ENCODE measurements around the gene KLHL33. TPM values are rescaled to one million over a fixed set of nuclear protein-coding genes. Genes with fewer than 3 reads are reported as not detected.
A peak's percentile ranks its signal among the peaks of the same experiment; 100 is the strongest.

The KLHL33 gene
- total and polyA plus RNA-seq, 2 donors (not counting 3 experiments of a cell fraction or from before 2014, with no cell fraction given): not detected

DNA sequence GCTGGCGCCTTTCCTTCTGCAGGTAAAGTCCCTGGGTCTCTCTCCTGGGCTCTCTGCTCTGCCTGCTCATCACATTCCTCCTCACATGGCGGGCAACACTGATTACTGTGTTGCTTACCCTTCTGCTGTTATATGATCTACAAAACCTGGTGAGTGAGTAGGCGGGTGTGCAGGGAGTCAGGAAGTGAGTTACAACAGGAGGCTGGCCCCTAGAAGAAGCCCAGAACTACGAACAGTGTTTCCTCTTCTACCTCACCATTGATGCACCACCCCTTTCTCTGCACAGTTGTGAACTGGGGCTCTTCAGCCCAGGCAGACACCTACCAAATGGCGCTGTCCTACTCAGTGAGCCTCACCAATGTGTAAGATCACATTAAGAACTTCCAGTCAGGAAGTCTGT lies 4.9 kb upstream of the KLHL33 start:
- Histone ChIP-seq H3K4me1 (ENCODE audit: control insufficient read depth, extremely low read depth, insufficient read depth, low read length) (peaks cover 8% of the 10 kb centered on the region), H3K9me1 (replicated peaks; ENCODE audit: control insufficient read depth, extremely low read depth, insufficient read depth, low read length) (no peaks in the 10 kb centered on the region), H3K27me3 (ENCODE audit: control insufficient read depth in 2 of 2, insufficient read depth in 2 of 2, low read length in 2 of 2) (peaks cover 2 to 3% of the 10 kb centered on the region in 2 experiments), H2AFZ (ENCODE audit: low read depth, low read length) (no peak overlapping the region), H3K27ac (ENCODE audit: insufficient read depth, low read depth, low read length) (no peak overlapping the region), H3K79me2 (ENCODE audit: control insufficient read depth, insufficient read depth, low read length) (no peaks in the 10 kb centered on the region), H3K4me2 (ENCODE audit: insufficient read depth, low read length) (no peak overlapping the region), H3K9me3 (replicated peaks; ENCODE audit: control insufficient read depth, insufficient read depth, low read length) (no peaks in the 10 kb centered on the region), H3K4me3 (replicated peaks in 1 of 3; ENCODE audit: insufficient read depth in 1 of 3, low read depth in 1 of 3, low read length in 3 of 3) (no peak overlapping the region), H3K9ac (replicated peaks; ENCODE audit: extremely low read depth, insufficient read depth, low read length) (no peak overlapping the region), H3K36me3 (ENCODE audit: control insufficient read depth in 2 of 2, extremely low read depth in 1 of 2, insufficient read depth in 2 of 2, low read length in 2 of 2) (no peaks in the 10 kb centered on the region), H4K20me1 (replicated peaks; ENCODE audit: control insufficient read depth, extremely low read depth, insufficient read depth, low read length) (no peaks in the 10 kb centered on the region)
- FAIRE-seq (peak; percentile 76), DNase-seq (ENCODE audit: low read depth, low spot score) (peak; percentile 75)
- dilution Hi-C loops (cut with MboI; ENCODE audit: extremely low pct_ligation_motif_present, low sequenced_read_pairs): no loop called here
- intact Hi-C loops (cut with micrococcal nuclease): no loop called here
- no peak for TF ChIP-seq POLR2AphosphoS5 (IDR thresholded peaks at IDR 0.05; ENCODE audit: insufficient read depth, low read depth, low read length)
- TF ChIP-seq, protein P1, sequence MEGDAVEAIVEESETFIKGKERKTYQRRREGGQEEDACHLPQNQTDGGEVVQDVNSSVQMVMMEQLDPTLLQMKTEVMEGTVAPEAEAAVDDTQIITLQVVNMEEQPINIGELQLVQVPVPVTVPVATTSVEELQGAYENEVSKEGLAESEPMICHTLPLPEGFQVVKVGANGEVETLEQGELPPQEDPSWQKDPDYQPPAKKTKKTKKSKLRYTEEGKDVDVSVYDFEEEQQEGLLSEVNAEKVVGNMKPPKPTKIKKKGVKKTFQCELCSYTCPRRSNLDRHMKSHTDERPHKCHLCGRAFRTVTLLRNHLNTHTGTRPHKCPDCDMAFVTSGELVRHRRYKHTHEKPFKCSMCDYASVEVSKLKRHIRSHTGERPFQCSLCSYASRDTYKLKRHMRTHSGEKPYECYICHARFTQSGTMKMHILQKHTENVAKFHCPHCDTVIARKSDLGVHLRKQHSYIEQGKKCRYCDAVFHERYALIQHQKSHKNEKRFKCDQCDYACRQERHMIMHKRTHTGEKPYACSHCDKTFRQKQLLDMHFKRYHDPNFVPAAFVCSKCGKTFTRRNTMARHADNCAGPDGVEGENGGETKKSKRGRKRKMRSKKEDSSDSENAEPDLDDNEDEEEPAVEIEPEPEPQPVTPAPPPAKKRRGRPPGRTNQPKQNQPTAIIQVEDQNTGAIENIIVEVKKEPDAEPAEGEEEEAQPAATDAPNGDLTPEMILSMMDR (IDR thresholded peaks at IDR 0.05; ENCODE audit: extremely low read depth in 1 of 2, insufficient read depth in 1 of 2, low read depth in 1 of 2, low read length in 2 of 2): no peak
- no peak for TF ChIP-seq GATA2 (IDR thresholded peaks at IDR 0.05; ENCODE audit: insufficient read depth, insufficient read length, low read depth, low read length)
- TF ChIP-seq FOS (IDR thresholded peaks at IDR 0.05; ENCODE audit: borderline replicate concordance, insufficient read depth, low read length): no peak
- TF ChIP-seq EZH2 (IDR thresholded peaks at IDR 0.05; ENCODE audit: borderline replicate concordance, low read depth, low read length, severe bottlenecking): no peak
- TF ChIP-seq, protein P2, sequence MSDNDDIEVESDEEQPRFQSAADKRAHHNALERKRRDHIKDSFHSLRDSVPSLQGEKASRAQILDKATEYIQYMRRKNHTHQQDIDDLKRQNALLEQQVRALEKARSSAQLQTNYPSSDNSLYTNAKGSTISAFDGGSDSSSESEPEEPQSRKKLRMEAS (IDR thresholded peaks at IDR 0.05; ENCODE audit: insufficient read depth, insufficient read length): no peak
- TF ChIP-seq MYC (IDR thresholded peaks at IDR 0.05; ENCODE audit: low read depth, low read length): no peak
- no peak for TF ChIP-seq POLR2A (IDR thresholded peaks at IDR 0.05; ENCODE audit: low read depth, low read length)
- no peak for TF ChIP-seq JUN (IDR thresholded peaks at IDR 0.05; ENCODE audit: borderline replicate concordance, insufficient read depth, insufficient read length, low read depth)
- no TSS peak for BruUV-seq (replicated peaks)
- ChIA-PET POLR2A (interaction anchor here (0.6 kb wide), 1 partner anchor 66 kb away, joined by 4 read pairs; no protein-coding TSS in a partner anchor), CTCF (no interaction called here)
